Daoy (cell line): ENCODE measurements around the gene BRINP2. TPM values are rescaled to one million over a fixed set of nuclear protein-coding genes. Genes with fewer than 3 reads are reported as not detected.
"Not testable (repeated sequence)": the region's sequence is repeated elsewhere in the genome, so short reads cannot be mapped to it uniquely, and the experiment has no call there.

Source experiments
- DNase-seq: peaks from one replicate; pipeline ENCODE4 v3.0.0-alpha.2; 2015; ENCODE audit warnings: low read depth
- total RNA-seq: library from RNA; depleted of rRNA; stranded (reverse); fragments of >200 nt; shearing (Covaris generic); gene quantifications from 2 replicates; pipeline ENCODE4 v1.2.3, GENCODE V29; 2014; rRNA removed

Gene BRINP2
- total RNA-seq, 1 experiment from 2014 or later: 0.69 TPM

GRCh38 chr1:177315261-177315660, 144.5 kb downstream of the BRINP2 start:
- no peak for DNase-seq

GRCh38 chr1:177315761-177316160, 145.0 kb downstream of the BRINP2 start:
- no peak for DNase-seq

GRCh38 chr1:177321434-177321833, 150.7 kb downstream of the BRINP2 start:
- DNase-seq: not testable (repeated sequence)

DNA sequence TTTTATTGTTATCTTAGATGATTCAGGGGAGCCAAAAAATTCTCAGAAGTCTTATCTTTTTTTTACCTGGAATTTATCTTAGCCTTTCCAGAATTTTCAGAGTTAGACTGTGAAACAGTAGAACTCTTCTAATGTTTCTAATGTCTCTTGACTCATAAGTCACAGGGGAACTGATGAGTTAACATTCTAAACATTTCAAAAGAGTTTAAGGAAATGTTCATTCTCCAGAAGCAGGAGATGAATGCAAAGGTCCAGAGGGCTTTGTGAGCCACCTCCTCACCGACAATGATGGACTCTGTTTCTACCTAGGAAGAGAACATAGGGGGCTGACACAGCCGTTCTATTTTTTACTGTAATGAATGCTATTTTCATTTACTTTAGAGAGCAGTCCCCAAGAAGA, 157.5 kb downstream of the BRINP2 start:
- DNase-seq: no peak

- DNase-seq: no peak
These were observed 159.1 kb downstream of the BRINP2 start for GRCh38 chr1:177329871-177330270.

Other genes starting within 250 kb of the BRINP2 start
- 2.0 and 4.5 TPM in 2 replicates for gene ASTN1, start 6.2 kb upstream of the BRINP2 start, total RNA-seq